ENCODE data around the gene GRIK3. TPM values are rescaled to one million over a fixed set of nuclear protein-coding genes. Genes with fewer than 3 reads are reported as not detected.

GRIK3 gene
- polyA plus RNA-seq, 1 donor (not counting 4 experiments of a cell fraction or from before 2014, with no cell fraction given) = not detected

- no peak overlapping the region for H3K4me3 ChIP-seq (ENCODE audit: control insufficient read depth in 2 of 3, extremely low read depth in 1 of 3, insufficient read depth in 2 of 3, low read depth in 1 of 3, low read length in 3 of 3)
- no peaks in the 10 kb centered on the region for H3K79me2 ChIP-seq (ENCODE audit: control insufficient read depth, insufficient read depth, low read length)
- H2AFZ ChIP-seq (ENCODE audit: control insufficient read depth, low read length) = no peak overlapping the region
- H3K27me3 ChIP-seq (ENCODE audit: control insufficient read depth, extremely low read depth, insufficient read depth, low read length) = peaks cover 6% of the 10 kb centered on the region
- H3K27ac ChIP-seq (ENCODE audit: control insufficient read depth, insufficient read depth, low read length) = no peak overlapping the region
- H3K9ac ChIP-seq (ENCODE audit: control insufficient read depth, extremely low read depth, insufficient read depth, low read length) = no peak overlapping the region
- DNase-seq (ENCODE audit: low read depth, low spot score) = no peak
- dilution Hi-C loops (cut with MboI; ENCODE audit: extremely low pct_ligation_motif_present, low sequenced_read_pairs) = no loop called here
- H3K9me1 ChIP-seq (ENCODE audit: control insufficient read depth, extremely low read depth, insufficient read depth, low read length) = no peaks in the 10 kb centered on the region
- H3K4me1 ChIP-seq (ENCODE audit: control insufficient read depth, extremely low read depth, insufficient read depth, low read length) = no peaks in the 10 kb centered on the region
- TF ChIP-seq, protein P1, sequence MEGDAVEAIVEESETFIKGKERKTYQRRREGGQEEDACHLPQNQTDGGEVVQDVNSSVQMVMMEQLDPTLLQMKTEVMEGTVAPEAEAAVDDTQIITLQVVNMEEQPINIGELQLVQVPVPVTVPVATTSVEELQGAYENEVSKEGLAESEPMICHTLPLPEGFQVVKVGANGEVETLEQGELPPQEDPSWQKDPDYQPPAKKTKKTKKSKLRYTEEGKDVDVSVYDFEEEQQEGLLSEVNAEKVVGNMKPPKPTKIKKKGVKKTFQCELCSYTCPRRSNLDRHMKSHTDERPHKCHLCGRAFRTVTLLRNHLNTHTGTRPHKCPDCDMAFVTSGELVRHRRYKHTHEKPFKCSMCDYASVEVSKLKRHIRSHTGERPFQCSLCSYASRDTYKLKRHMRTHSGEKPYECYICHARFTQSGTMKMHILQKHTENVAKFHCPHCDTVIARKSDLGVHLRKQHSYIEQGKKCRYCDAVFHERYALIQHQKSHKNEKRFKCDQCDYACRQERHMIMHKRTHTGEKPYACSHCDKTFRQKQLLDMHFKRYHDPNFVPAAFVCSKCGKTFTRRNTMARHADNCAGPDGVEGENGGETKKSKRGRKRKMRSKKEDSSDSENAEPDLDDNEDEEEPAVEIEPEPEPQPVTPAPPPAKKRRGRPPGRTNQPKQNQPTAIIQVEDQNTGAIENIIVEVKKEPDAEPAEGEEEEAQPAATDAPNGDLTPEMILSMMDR (optimal IDR thresholded peaks at IDR 0.05 in 1 of 3, IDR thresholded peaks at IDR 0.05 in 1 of 3, conservative IDR thresholded peaks at IDR 0.05 in 1 of 3; ENCODE audit: extremely low read depth in 1 of 3, insufficient read depth in 2 of 3, low read length in 3 of 3) = no peak
- no peak for TF ChIP-seq EZH2 (IDR thresholded peaks at IDR 0.05; ENCODE audit: low read length)
- no peak overlapping the region for H3K4me2 ChIP-seq (ENCODE audit: control insufficient read depth, extremely low read depth, insufficient read depth, low read depth, low read length)
- H4K20me1 ChIP-seq (ENCODE audit: control insufficient read depth, extremely low read depth, insufficient read depth, low read length) = no peaks in the 10 kb centered on the region
- no peak for FAIRE-seq
- no peaks in the 10 kb centered on the region for H3K9me3 ChIP-seq (ENCODE audit: control insufficient read depth, low read depth, low read length)
- H3K36me3 ChIP-seq (ENCODE audit: control insufficient read depth in 2 of 2, extremely low read depth in 1 of 2, insufficient read depth in 2 of 2, low read length in 2 of 2) = no peaks in the 10 kb centered on the region
These were observed 39.0 kb upstream of the GRIK3 start for GRCh38 chr1:37073152-37073853.

DNA sequence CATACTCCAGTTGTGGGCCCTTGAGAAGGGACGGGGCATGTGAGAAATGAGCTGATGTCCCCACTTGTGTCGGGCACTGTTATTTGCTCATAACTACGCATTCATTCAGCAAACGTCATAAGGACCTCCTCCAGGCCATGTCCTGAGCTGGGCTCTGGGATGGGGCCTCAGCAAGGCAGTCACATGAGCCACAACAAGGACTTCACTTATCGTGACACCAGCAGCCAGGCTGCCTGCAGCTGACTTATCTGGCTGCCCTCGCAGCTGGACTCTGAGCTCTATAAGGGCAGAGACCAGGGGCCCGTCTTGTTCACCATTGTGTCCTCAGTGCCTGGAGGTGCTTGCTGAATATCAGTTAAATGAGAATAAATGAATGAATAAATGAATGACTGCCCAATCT lies 37.5 kb upstream of the GRIK3 start:
- H3K4me1 ChIP-seq (ENCODE audit: control insufficient read depth, extremely low read depth, insufficient read depth, low read length) = no peaks in the 10 kb centered on the region
- FAIRE-seq (no peak), DNase-seq (ENCODE audit: low read depth, low spot score) (no peak)
- H3K79me2 ChIP-seq (ENCODE audit: control insufficient read depth, insufficient read depth, low read length) = no peaks in the 10 kb centered on the region
- H4K20me1 ChIP-seq (ENCODE audit: control insufficient read depth, extremely low read depth, insufficient read depth, low read length) = no peaks in the 10 kb centered on the region
- no peak overlapping the region for H3K27ac ChIP-seq (ENCODE audit: control insufficient read depth, insufficient read depth, low read length)
- H2AFZ ChIP-seq (ENCODE audit: control insufficient read depth, low read length) = no peak overlapping the region
- dilution Hi-C loops (cut with MboI; ENCODE audit: extremely low pct_ligation_motif_present, low sequenced_read_pairs) = no loop called here
- no peaks in the 10 kb centered on the region for H3K9me3 ChIP-seq (ENCODE audit: control insufficient read depth, low read depth, low read length)
- H3K9me1 ChIP-seq (ENCODE audit: control insufficient read depth, extremely low read depth, insufficient read depth, low read length) = no peaks in the 10 kb centered on the region
- H3K4me2 ChIP-seq (ENCODE audit: control insufficient read depth, extremely low read depth, insufficient read depth, low read depth, low read length) = no peak overlapping the region
- H3K36me3 ChIP-seq (ENCODE audit: control insufficient read depth in 2 of 2, extremely low read depth in 1 of 2, insufficient read depth in 2 of 2, low read length in 2 of 2) = no peaks in the 10 kb centered on the region
- TF ChIP-seq, protein P1 (optimal IDR thresholded peaks at IDR 0.05 in 1 of 3, IDR thresholded peaks at IDR 0.05 in 1 of 3, conservative IDR thresholded peaks at IDR 0.05 in 1 of 3; ENCODE audit: extremely low read depth in 1 of 3, insufficient read depth in 2 of 3, low read length in 3 of 3) = no peak
- TF ChIP-seq EZH2 (IDR thresholded peaks at IDR 0.05; ENCODE audit: low read length) = no peak
- H3K9ac ChIP-seq (ENCODE audit: control insufficient read depth, extremely low read depth, insufficient read depth, low read length) = no peak overlapping the region
- H3K27me3 ChIP-seq (ENCODE audit: control insufficient read depth, extremely low read depth, insufficient read depth, low read length) = peaks cover 6% of the 10 kb centered on the region
- no peak overlapping the region for H3K4me3 ChIP-seq (ENCODE audit: control insufficient read depth in 2 of 3, extremely low read depth in 1 of 3, insufficient read depth in 2 of 3, low read depth in 1 of 3, low read length in 3 of 3)
